DND-41 (cell line): Measurements from ENCODE around the gene ATP6V0C.

ENCODE experiments used
- EZH2 ChIP-seq: IDR thresholded peaks from 3 replicates; pipeline ENCODE4 v1.6.1; 2012; ENCODE audit warnings: borderline replicate concordance, low read depth, mild to moderate bottlenecking, moderate library complexity, low read length, inconsistent platforms; ENCODE audit not compliant: severe bottlenecking
- TF ChIP-seq, protein P1 (sequence below): IDR thresholded peaks from 2 replicates; pipeline ENCODE4 v1.5.1; 2012; ENCODE audit warnings: borderline replicate concordance, low read length, moderate library complexity, mild to moderate bottlenecking; ENCODE audit not compliant: poor library complexity, severe bottlenecking; ENCODE audit errors: extremely low read depth

DNA sequence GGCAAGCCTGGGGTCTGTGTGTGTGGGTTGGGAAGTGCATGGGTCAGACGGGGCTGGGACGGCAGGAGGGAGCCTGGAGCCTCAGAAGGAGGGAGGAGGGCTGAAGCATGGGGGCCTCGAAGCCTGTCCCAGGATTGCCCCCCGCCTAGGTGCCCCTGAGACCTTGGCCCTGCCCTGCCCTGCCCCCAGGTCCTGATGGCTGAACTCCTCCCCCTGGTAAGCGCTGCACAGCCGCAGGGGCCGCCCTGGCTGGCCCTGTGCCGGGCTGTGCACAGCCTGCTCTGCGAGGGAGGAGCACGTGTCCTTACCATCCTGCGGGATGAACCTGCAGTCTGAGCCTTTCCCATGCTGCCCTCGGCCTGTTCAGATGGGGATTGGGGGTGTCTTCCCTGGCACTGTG lies 49.4 kb upstream of the ATP6V0C start:
- TF ChIP-seq, protein P1, sequence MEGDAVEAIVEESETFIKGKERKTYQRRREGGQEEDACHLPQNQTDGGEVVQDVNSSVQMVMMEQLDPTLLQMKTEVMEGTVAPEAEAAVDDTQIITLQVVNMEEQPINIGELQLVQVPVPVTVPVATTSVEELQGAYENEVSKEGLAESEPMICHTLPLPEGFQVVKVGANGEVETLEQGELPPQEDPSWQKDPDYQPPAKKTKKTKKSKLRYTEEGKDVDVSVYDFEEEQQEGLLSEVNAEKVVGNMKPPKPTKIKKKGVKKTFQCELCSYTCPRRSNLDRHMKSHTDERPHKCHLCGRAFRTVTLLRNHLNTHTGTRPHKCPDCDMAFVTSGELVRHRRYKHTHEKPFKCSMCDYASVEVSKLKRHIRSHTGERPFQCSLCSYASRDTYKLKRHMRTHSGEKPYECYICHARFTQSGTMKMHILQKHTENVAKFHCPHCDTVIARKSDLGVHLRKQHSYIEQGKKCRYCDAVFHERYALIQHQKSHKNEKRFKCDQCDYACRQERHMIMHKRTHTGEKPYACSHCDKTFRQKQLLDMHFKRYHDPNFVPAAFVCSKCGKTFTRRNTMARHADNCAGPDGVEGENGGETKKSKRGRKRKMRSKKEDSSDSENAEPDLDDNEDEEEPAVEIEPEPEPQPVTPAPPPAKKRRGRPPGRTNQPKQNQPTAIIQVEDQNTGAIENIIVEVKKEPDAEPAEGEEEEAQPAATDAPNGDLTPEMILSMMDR = no peak
- no peak for TF ChIP-seq EZH2
